Measurements from ENCODE around the gene C1GALT1. TPM values are rescaled to one million over a fixed set of nuclear protein-coding genes. Genes with fewer than 3 reads are reported as not detected.
A peak's percentile ranks its signal among the peaks of the same experiment; 100 is the strongest.

C1GALT1 gene
- total and polyA plus RNA-seq, 2 donors (not counting 3 experiments of a cell fraction or from before 2014, with no cell fraction given), result 18.3 to 31.1 TPM

GRCh38 chr7:7176406-7177043 lies 5.8 kb upstream of the C1GALT1 start:
- CTCF ChIA-PET, result interaction anchor here (1.0 to 2.0 kb wide), 4 partner anchors 15 to 262 kb away, joined by 3 to 10 read pairs (median 5); no protein-coding TSS in a partner anchor
- peak overlapping the region in 1 of 3 experiments; percentile 25 for H3K4me3 ChIP-seq (replicated peaks in 1 of 3; ENCODE audit: insufficient read depth in 1 of 3, low read depth in 1 of 3, low read length in 3 of 3)
- no peaks in the 10 kb centered on the region for H4K20me1 ChIP-seq (replicated peaks; ENCODE audit: control insufficient read depth, extremely low read depth, insufficient read depth, low read length)
- dilution Hi-C loops (cut with MboI; ENCODE audit: extremely low pct_ligation_motif_present, low sequenced_read_pairs) (no loop called here), intact Hi-C loops (cut with micrococcal nuclease) (no loop called here)
- no peaks in the 10 kb centered on the region for H3K9me3 ChIP-seq (replicated peaks; ENCODE audit: control insufficient read depth, insufficient read depth, low read length)
- no peaks in the 10 kb centered on the region for H3K27me3 ChIP-seq (ENCODE audit: control insufficient read depth in 2 of 2, insufficient read depth in 2 of 2, low read length in 2 of 2)
- peak; percentile 86 for DNase-seq (ENCODE audit: low read depth, low spot score)
- H3K9ac ChIP-seq (replicated peaks; ENCODE audit: extremely low read depth, insufficient read depth, low read length), result peak overlapping the region; percentile 71
- H3K9me1 ChIP-seq (replicated peaks; ENCODE audit: control insufficient read depth, extremely low read depth, insufficient read depth, low read length), result no peaks in the 10 kb centered on the region
- peaks cover 24% of the 10 kb centered on the region for H3K4me1 ChIP-seq (ENCODE audit: control insufficient read depth, extremely low read depth, insufficient read depth, low read length)
- no peaks in the 10 kb centered on the region for H3K36me3 ChIP-seq (ENCODE audit: control insufficient read depth in 2 of 2, extremely low read depth in 1 of 2, insufficient read depth in 2 of 2, low read length in 2 of 2)
- peak; percentile 96 for FAIRE-seq
- H3K4me2 ChIP-seq (ENCODE audit: insufficient read depth, low read length), result peak overlapping the region; percentile 89
- POLR2A ChIA-PET, result no interaction called here
- H2AFZ ChIP-seq (ENCODE audit: low read depth, low read length), result peak overlapping the region; percentile 36
- no peaks in the 10 kb centered on the region for H3K79me2 ChIP-seq (ENCODE audit: control insufficient read depth, insufficient read depth, low read length)
- peak overlapping the region; percentile 95 for H3K27ac ChIP-seq (ENCODE audit: insufficient read depth, low read depth, low read length)
- BruUV-seq (replicated peaks), result TSS peak; percentile 94
- TF ChIP-seq JUN (IDR thresholded peaks at IDR 0.05; ENCODE audit: borderline replicate concordance, insufficient read depth, insufficient read length, low read depth), result peak; percentile 76
- TF ChIP-seq FOS (IDR thresholded peaks at IDR 0.05; ENCODE audit: borderline replicate concordance, insufficient read depth, low read length), result peak; percentile 89
- TF ChIP-seq MAX (IDR thresholded peaks at IDR 0.05; ENCODE audit: insufficient read depth, insufficient read length), result peak; percentile 88
- no peak for TF ChIP-seq POLR2AphosphoS5 (IDR thresholded peaks at IDR 0.05; ENCODE audit: insufficient read depth, low read depth, low read length)

GRCh38 chr7:7177044-7177517 lies 5.3 kb upstream of the C1GALT1 start:
- intact Hi-C loops (cut with micrococcal nuclease), result no loop called here

More at GRCh38 chr7:7177044-7177517, 5.3 kb upstream of the C1GALT1 start:
- ChIA-PET CTCF (interaction anchor here (1.0 to 2.0 kb wide), 4 partner anchors 15 to 262 kb away, joined by 3 to 10 read pairs (median 5); no protein-coding TSS in a partner anchor), POLR2A (no interaction called here)
- TF ChIP-seq POLR2AphosphoS5 (IDR thresholded peaks at IDR 0.05; ENCODE audit: insufficient read depth, low read depth, low read length), result peak; percentile 48
- peak; percentile 94 for TF ChIP-seq JUN (IDR thresholded peaks at IDR 0.05; ENCODE audit: borderline replicate concordance, insufficient read depth, insufficient read length, low read depth)
- TF ChIP-seq GATA2 (IDR thresholded peaks at IDR 0.05; ENCODE audit: insufficient read depth, insufficient read length, low read depth, low read length), result no peak
- TF ChIP-seq POLR2A (IDR thresholded peaks at IDR 0.05; ENCODE audit: low read depth, low read length), result no peak
- TF ChIP-seq FOS (IDR thresholded peaks at IDR 0.05; ENCODE audit: borderline replicate concordance, insufficient read depth, low read length), result peak; percentile 83
- peak overlapping the region; percentile 36 for H2AFZ ChIP-seq (ENCODE audit: low read depth, low read length)
- H3K4me3 ChIP-seq (replicated peaks in 1 of 3; ENCODE audit: insufficient read depth in 1 of 3, low read depth in 1 of 3, low read length in 3 of 3), result peak overlapping the region in 1 of 3 experiments; percentile 25
- no peak for FAIRE-seq
- H3K4me2 ChIP-seq (ENCODE audit: insufficient read depth, low read length), result peak overlapping the region; percentile 89
- H3K79me2 ChIP-seq (ENCODE audit: control insufficient read depth, insufficient read depth, low read length), result no peaks in the 10 kb centered on the region
- BruUV-seq (replicated peaks), result no TSS peak
- H3K27ac ChIP-seq (ENCODE audit: insufficient read depth, low read depth, low read length), result peak overlapping the region; percentile 95
- no peaks in the 10 kb centered on the region for H3K36me3 ChIP-seq (ENCODE audit: control insufficient read depth in 2 of 2, extremely low read depth in 1 of 2, insufficient read depth in 2 of 2, low read length in 2 of 2)
- H3K27me3 ChIP-seq (ENCODE audit: control insufficient read depth in 2 of 2, insufficient read depth in 2 of 2, low read length in 2 of 2), result no peaks in the 10 kb centered on the region
- H3K4me1 ChIP-seq (ENCODE audit: control insufficient read depth, extremely low read depth, insufficient read depth, low read length), result peaks cover 29% of the 10 kb centered on the region
- no peaks in the 10 kb centered on the region for H4K20me1 ChIP-seq (replicated peaks; ENCODE audit: control insufficient read depth, extremely low read depth, insufficient read depth, low read length)
- dilution Hi-C loops (cut with MboI; ENCODE audit: extremely low pct_ligation_motif_present, low sequenced_read_pairs), result no loop called here
- H3K9ac ChIP-seq (replicated peaks; ENCODE audit: extremely low read depth, insufficient read depth, low read length), result peak overlapping the region; percentile 71
- H3K9me3 ChIP-seq (replicated peaks; ENCODE audit: control insufficient read depth, insufficient read depth, low read length), result no peaks in the 10 kb centered on the region
- H3K9me1 ChIP-seq (replicated peaks; ENCODE audit: control insufficient read depth, extremely low read depth, insufficient read depth, low read length), result no peaks in the 10 kb centered on the region
- DNase-seq (ENCODE audit: low read depth, low spot score), result peak; percentile 80

Measured in endothelial cell of umbilical vein (primary cell).